HG02885 (cell line): ENCODE data around the gene DPAGT1.

Source experiments
- ATAC-seq: cut with Tn5 transposase; IDR thresholded peaks from one replicate; pipeline ENCODE4 v1.9.1; 2021; ENCODE audit warnings: mild to moderate bottlenecking; ENCODE audit not compliant: unreplicated experiment, poor library complexity

The DPAGT1 gene

DNA sequence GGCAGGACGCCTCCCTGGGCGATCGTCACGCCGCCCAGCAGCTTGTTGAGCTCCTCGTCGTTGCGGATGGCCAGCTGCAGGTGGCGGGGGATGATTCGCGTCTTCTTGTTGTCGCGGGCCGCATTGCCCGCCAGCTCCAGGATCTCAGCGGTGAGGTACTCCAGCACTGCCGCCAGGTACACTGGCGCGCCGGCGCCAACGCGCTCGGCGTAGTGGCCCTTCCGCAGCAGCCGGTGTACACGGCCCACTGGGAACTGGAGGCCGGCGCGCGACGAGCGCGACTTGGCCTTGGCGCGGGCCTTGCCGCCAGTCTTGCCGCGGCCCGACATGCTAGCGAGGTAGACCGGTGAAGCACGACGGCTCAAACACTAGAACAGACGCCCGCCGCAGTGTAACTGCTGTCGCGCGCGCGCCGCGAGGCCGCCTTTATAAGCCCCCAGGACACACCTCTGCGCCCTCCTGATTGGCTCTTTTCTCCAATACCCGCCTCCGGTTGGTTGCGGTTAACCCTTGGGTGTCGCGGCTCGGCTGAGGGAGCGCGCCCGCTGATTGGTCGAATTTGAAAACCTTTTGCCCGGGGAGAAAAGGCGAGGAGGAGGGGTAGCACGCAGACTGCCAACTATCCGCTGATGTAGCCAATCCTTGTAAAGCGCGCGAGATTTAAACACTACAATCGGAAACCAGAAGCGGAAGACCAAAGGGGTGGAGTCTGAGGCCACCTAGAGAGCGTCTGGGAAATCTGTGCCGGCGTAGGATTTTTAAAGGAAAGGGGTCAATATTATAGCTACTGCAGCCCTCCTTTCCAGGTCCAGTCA lies 6.4 kb downstream of the DPAGT1 start:
- ATAC-seq, result peak; percentile 87

GRCh38 chr11:119094816-119095065 lies 6.9 kb downstream of the DPAGT1 start:
- peak; percentile 38 for ATAC-seq

DNA sequence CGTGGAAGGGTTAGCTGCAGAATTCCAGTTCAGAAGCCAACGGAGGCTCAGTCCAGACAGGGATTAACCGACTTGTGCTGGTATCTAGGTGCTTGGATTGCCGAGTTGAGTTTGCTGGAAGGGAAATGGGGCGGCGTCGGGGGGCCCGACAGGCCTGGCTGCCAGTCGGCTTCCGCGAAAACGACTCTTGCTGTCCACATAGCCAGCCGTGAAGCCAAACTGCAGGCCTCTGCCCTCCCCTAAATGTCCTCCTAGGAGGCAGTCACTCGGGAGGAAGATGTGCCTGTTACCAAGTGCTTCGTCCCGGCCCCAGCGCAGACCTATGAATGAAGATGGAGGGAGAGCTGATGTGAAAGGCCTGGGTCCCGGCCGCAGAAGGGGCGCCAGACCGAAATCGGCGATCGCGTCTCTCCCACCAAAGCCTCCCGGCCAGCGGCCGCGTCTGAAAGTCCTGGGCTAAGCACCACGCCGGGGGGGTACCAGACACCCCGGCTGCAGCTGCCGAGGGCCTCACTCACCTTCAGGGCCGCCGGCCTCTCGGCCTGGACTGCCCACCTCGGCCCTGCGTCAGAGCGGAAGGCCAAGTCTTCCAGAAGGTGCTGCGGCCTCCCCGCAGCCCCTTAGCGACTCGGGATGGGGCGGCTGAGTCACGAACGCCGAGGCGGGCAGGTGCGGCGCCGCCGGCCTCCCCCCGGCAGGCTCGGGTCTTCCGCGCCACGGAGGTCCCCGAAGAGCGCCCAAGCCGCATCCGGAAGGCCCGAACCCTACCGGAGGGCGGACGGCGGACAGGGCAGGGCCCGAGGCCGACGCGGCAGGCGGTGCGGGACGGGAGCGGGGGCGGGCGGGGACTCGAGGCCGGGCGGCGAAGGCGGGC lies 7.5 kb downstream of the DPAGT1 start:
- ATAC-seq, result peak; percentile 3

GRCh38 chr11:119092880-119093842 lies 8.5 kb downstream of the DPAGT1 start:
- no peak for ATAC-seq

DNA sequence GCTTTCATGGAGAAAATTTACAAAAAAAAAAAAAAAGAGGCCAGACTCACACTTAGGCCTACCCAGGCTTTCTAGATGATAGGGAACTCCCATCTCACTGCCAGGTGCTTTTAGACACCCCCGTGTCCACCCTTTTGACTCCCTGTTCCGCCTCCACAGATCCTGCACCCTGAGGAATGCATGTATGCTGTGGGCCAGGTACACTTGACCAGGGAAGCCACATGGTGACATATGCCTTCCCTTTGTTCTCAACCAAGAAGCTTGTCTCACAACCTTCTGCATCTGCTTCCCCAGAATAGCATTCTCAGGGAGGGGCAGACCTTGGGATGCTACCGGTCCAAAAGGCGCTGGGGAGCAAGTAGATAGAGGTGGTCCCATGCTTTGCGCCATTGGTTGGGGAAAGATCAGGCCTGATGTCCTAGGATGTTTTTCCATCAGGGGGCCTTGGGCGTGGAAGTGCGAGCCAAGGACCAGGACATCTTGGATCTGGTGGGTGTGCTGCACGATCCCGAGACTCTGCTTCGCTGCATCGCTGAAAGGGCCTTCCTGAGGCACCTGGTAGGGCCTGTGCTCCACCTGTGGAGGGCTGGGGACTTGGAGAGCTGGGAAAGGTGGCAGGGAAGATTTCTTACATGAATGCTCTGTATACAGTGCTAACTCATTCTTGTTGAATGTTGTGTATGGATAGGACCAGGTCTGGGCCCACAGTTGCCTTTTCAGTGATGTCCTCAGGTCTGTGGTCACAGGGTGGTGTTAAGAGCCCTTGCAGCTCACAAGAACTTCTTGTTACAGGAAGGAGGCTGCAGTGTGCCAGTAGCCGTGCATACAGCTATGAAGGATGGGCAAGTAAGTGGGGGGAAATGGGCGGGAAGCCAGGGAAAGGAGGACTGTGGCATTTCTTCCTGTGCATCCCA lies 9.4 kb downstream of the DPAGT1 start:
- no peak for ATAC-seq

GRCh38 chr11:119091178-119091577 lies 10.5 kb downstream of the DPAGT1 start:
- no peak for ATAC-seq

- ATAC-seq, result no peak
These were observed 12.3 kb downstream of the DPAGT1 start for GRCh38 chr11:119089319-119089718.

DNA sequence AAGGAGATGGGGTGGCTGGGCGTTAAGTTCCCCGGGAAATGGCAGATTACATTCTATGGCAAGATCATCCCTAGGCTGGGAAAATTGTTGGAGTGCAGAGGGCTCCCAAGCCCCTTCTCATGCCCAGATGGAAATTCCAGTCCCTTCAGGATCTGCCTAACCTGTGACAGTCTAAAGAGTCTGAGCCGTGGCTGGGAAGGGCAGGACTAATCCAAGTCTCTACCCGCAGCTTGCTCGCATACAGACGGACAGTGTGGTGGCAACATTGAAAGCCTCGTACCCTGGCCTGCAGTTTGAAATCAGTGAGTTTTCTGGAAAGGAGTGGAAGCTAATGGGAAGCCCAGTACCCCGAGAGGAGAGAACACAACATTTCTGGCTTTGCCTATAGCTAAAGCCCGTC lies 13.2 kb downstream of the DPAGT1 start:
- ATAC-seq, result no peak

DNA sequence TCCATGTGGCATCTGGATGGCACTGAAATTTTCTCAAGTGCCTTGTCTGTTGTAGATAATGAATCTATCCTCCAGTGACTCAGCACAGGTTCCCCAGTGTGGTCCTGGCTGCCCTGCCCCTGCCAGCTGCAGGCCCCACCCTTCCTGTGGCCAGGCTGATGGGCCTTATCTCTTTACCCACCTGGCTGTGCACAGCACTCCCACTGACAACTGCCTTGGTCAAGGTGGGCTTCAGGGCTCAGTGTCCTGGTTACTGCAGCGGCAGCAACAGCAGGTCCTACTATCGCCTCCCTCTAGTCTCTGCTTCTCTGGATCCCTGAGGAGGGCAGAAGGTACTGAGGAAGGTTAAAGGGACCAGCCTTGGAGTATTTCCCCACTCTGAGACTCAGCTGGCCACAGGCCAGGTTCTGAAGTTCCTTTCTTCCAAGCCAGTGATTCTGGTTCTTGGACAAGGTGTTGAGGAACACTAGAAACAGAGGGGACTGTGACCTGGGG lies 13.9 kb downstream of the DPAGT1 start:
- no peak for ATAC-seq

- no peak for ATAC-seq
These were observed 14.5 kb downstream of the DPAGT1 start for GRCh38 chr11:119087123-119087522.

DNA sequence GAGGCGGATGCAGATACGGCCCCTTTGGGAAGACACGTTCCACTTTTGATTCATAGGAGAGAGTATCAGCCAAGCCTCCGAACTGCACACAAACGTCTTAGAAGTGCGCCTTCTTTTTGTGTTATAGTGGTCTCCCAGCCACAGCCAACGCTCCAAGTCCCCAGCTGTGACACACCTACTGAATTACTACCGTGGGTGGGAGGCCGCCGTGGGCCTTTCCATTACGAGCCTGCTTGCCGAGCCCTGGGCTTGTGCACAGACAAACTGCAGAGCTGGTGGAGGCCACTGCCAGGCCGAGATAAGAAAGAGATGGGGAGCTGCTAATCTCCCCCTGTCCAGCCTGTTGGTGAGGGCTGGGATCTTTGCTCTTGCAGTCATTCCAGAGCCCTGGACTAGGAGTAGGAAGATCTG lies 16.2 kb downstream of the DPAGT1 start:
- ATAC-seq, result peak; percentile 23

DNA sequence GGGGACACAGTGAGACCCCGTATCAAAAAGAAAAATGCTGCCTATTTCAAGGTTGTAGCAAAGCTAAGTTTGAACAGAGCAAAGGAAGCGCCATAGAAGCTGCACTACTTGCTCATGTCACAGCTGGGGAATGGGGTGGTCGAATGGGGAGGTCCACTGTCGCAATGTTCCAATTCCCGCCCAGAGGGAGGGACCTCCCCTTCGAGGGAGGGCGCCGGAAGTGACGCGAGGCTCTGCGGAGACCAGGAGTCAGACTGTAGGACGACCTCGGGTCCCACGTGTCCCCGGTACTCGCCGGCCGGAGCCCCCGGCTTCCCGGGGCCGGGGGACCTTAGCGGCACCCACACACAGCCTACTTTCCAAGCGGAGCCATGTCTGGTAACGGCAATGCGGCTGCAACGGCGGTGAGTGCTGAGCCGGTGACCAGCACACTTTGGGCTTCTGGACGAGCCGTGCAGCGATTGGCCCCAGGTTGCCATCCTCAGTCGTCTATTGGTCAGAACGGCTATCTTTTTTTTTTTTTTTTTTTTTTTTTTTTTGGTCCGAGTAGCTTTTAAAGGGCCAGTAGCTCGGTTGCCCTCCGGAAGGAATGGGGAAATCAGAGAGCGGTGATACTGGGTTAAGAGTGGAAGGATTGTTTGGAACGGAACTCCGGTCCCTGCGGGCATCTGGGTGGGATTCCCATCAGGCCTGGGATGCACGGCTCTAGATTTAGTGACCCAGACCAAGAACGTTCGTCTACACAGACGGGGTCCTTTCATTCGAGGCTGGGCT lies 16.8 kb downstream of the DPAGT1 start, which contains the start of gene HMBS:
Gene HMBS (plus strand): TSS at position 219 of the 774 bp plus-strand sequence. CDS start 153 bp downstream, at position 372.
- peak; percentile 92 for ATAC-seq

GRCh38 chr11:119081682-119082260 lies 19.9 kb downstream of the DPAGT1 start:
- no peak for ATAC-seq

DNA sequence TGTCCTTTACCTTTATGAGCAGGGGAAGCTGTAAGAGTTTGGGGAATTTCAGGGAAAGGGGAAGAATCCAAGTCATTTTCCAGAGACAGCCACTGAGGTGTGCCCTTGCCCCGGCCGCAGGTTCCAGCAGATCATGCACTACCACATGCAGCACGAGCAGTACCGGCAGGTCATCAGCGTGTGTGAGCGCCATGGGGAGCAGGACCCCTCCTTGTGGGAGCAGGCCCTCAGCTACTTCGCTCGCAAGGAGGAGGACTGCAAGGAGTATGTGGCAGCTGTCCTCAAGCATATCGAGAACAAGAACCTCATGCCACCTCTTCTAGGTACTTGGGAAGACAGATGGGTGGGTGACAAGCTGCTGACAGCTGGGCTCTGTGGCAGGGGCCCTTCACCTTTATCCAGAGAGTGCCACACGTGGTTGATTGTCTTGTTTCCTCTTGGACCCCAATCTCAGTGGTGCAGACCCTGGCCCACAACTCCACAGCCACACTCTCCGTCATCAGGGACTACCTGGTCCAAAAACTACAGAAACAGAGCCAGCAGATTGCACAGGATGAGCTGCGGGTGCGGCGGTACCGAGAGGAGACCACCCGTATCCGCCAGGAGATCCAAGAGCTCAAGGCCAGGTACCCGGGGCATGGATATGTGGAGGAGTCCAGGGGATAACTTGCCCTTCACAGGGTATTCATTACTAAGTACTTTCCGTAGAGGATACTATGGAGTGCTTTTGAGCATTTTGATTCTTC lies 22.8 kb downstream of the DPAGT1 start:
- ATAC-seq, result no peak

GRCh38 chr11:119077839-119078238 lies 23.8 kb downstream of the DPAGT1 start:
- ATAC-seq, result no peak

DNA sequence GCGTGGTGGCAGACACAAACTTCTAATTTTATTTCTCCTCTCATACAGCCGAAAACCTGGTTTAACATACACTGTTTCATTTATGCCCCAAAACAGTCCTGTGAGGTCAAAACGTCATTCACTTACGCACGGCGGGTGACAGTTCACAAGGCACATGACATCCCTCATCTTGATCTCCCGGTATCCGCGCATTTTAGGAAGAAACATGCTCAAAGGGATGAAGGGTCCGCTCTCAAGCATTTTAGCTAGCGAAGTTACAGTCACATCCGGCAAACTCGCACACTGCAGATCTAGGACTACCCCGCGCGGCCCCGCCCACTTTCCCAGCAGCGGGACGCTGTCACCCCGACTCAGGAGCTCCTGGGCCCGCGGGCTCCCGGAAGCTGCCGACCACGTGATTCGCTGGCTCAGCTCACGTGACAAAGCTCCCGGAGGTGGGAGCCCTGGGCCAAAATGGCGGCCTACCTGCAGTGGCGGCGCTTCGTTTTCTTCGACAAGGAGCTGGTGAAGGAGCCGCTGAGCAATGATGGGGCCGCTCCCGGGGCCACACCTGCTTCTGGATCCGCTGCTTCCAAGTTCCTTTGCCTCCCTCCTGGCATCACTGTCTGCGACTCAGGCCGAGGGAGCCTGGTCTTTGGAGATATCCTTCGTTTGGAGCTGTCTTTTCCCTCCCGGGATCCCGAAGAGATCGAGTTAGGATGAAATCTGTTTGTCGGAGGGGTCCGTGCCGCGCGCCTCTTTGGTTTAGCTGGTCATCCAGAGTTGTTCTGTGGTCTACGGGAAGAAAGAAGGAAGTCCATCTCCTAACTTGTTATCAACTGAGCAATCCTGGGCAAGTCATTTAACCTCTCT lies 34.1 kb downstream of the DPAGT1 start, which contains the start of gene VPS11:
Gene VPS11 (plus strand): TSS at position 448 of the 852 bp plus-strand sequence. CDS start 6 bp downstream, at position 454.
- peak; percentile 92 for ATAC-seq
